ENCODE data around the gene ZNF827. TPM values are rescaled to one million over a fixed set of nuclear protein-coding genes. Genes with fewer than 3 reads are reported as not detected.

ZNF827 gene
- total RNA-seq, 1 donor from 2014 or later = 19.0 TPM

DNA sequence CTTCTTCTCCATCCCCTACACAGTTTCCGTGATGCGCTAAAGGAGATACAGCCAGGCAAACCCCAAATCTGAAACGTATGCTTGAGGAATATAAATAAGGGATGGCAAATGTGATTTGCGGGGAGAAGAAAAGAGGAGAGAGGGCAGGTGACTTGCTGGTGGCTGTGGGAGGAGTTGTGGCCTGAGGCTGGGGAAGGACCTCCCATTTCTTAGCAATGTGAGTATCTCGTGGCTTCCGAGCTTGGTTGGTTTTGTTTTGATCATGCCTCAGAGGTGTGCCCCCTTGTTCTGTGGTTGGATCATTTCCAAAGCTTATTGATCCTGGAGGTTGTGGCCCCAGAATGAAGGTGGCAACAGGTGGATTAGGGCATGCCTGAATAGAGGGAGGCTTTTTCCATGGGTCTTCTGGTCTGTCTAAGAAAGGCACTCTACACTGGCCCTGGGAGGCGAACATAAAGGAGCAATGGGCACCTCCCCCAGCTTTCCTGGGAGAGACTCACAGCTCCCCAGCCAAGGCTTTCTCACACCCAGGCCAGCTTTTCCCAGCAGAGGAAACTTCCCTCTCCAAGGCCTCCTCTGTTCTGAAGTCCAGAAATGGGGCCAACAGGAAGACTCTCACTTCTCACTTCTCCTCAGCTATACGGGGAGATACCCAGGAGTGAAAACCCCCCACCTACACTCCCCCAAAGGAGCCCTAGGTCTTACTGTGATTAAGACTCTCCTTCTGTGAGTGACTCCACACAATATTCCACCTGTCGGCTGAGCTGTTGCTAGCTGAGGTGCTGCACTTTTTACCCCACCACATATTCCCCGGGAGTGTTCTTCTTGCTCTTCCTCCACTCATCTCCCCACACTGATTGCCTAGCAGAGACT, 218.6 kb downstream of the ZNF827 start:
- Histone ChIP-seq H3K27ac (replicated peaks) (no peak overlapping the region), H3K9me3 (replicated peaks) (no peaks in the 10 kb centered on the region), H3K27me3 (ENCODE audit: low read depth) (no peaks in the 10 kb centered on the region), H3K36me3 (no peaks in the 10 kb centered on the region), H3K4me3 (no peak overlapping the region), H3K4me1 (peaks cover 15% of the 10 kb centered on the region)
- intact Hi-C loops (cut with micrococcal nuclease) = no loop called here
- no peak for DNase-seq
- TF ChIP-seq, protein P1, sequence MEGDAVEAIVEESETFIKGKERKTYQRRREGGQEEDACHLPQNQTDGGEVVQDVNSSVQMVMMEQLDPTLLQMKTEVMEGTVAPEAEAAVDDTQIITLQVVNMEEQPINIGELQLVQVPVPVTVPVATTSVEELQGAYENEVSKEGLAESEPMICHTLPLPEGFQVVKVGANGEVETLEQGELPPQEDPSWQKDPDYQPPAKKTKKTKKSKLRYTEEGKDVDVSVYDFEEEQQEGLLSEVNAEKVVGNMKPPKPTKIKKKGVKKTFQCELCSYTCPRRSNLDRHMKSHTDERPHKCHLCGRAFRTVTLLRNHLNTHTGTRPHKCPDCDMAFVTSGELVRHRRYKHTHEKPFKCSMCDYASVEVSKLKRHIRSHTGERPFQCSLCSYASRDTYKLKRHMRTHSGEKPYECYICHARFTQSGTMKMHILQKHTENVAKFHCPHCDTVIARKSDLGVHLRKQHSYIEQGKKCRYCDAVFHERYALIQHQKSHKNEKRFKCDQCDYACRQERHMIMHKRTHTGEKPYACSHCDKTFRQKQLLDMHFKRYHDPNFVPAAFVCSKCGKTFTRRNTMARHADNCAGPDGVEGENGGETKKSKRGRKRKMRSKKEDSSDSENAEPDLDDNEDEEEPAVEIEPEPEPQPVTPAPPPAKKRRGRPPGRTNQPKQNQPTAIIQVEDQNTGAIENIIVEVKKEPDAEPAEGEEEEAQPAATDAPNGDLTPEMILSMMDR (IDR thresholded peaks at IDR 0.05; ENCODE audit: borderline replicate concordance) = no peak

DNA sequence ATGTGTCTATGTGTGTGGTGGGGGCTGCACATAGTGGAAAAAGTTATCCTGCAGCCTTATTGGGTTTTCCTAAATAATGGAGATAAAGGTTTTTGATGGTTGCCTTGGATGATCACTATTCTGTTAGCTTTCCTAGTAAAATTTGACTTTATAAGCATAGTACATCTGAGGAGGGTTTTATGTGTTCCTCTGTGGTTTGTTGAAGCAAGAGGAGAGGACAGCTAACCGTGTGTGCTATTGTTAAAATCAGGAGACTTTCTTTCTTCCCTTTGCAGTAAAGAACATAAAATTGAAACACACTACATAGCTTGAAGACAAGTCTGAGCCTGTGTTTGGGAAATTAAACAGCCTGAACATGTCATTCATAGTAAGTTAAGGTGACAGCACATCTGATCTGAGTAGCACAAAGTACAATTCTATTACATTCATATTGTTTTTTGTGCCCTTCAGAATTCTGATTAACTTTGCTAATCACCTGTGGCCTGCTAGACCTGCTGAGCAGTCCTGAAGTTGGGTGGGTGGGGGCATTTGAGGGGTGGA, 221.9 kb downstream of the ZNF827 start:
- intact Hi-C loops (cut with micrococcal nuclease) = no loop called here
- Histone ChIP-seq H3K27ac (replicated peaks) (no peak overlapping the region), H3K4me1 (peaks cover 12% of the 10 kb centered on the region), H3K27me3 (ENCODE audit: low read depth) (no peaks in the 10 kb centered on the region), H3K4me3 (no peak overlapping the region), H3K9me3 (replicated peaks) (peaks cover 13% of the 10 kb centered on the region), H3K36me3 (no peaks in the 10 kb centered on the region)
- TF ChIP-seq, protein P1 (IDR thresholded peaks at IDR 0.05; ENCODE audit: borderline replicate concordance) = no peak
- no peak for DNase-seq

DNA sequence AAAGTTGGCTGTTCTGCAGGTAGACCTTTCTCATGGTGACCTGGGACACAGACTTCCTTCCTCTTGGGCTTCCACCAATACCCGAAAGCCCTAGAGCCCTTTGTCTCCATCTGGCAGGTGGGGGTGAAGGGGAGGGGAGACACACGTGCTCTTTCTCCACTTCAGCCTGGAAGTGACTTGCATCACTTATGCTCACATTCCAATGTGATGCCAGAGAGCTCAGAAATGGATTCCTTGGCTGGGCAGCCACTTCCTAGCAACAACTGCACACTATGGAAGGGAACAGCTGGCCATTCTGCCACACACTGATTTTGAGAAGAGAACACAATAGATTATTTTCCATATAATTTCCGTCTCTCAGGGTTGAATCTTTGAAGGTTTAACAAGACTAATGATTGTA, 222.4 kb downstream of the ZNF827 start:
- Histone ChIP-seq H3K4me1 (peaks cover 9% of the 10 kb centered on the region), H3K36me3 (no peaks in the 10 kb centered on the region), H3K9me3 (replicated peaks) (peaks cover 18% of the 10 kb centered on the region), H3K4me3 (no peak overlapping the region), H3K27ac (replicated peaks) (no peak overlapping the region), H3K27me3 (ENCODE audit: low read depth) (no peaks in the 10 kb centered on the region)
- no peak for DNase-seq
- intact Hi-C loops (cut with micrococcal nuclease) = no loop called here
- TF ChIP-seq, protein P1 (IDR thresholded peaks at IDR 0.05; ENCODE audit: borderline replicate concordance) = no peak

DNA sequence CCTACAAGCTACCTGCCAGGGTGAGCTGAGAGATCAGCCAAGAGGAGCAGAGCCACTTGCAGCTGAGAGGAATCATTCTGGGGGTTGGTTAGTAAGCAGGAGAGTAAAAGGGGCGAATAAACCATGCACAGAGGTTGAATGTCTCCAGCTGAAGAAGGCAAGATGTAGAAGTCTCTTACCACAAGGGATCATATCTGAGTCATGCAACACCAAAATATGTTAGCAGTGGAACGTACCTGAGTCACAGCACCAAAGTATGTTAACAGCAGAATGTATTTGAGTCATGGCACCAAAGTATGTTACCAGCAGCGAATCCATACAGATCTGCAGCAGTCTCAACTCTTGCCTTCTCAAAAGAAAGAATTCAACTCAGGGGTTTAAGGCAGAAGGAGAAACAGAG, 228.8 kb downstream of the ZNF827 start:
- intact Hi-C loops (cut with micrococcal nuclease) = no loop called here
- TF ChIP-seq, protein P1 (IDR thresholded peaks at IDR 0.05; ENCODE audit: borderline replicate concordance) = no peak
- H3K4me1 ChIP-seq = no peaks in the 10 kb centered on the region
- H3K27ac ChIP-seq (replicated peaks) = no peak overlapping the region
- no peak for DNase-seq
- H3K9me3 ChIP-seq (replicated peaks) = peaks cover 30% of the 10 kb centered on the region
- H3K27me3 ChIP-seq (ENCODE audit: low read depth) = no peaks in the 10 kb centered on the region
- H3K36me3 ChIP-seq = no peaks in the 10 kb centered on the region
- no peak overlapping the region for H3K4me3 ChIP-seq

DNA sequence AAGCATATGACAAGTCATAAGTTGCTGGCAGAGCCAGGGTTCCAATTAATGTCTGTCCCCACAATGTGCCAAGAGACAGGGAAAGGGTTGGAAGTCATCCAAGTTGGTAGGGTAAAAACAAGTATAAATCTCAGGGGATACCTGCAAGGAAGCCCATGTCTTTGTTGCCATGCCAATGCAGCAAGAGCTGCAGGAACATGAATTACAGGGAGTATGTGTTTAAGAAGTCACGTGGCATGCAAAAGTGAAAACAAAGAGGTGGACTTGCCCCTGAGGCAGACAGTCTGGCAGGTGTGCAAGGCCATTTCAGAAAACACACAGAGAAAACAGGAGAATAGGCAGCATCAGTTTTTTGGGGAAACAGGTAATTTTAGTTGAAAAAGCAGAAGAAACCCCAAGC, 229.3 kb downstream of the ZNF827 start:
- H3K9me3 ChIP-seq (replicated peaks) = peaks cover 30% of the 10 kb centered on the region
- H3K27me3 ChIP-seq (ENCODE audit: low read depth) = no peaks in the 10 kb centered on the region
- no peak overlapping the region for H3K27ac ChIP-seq (replicated peaks)
- H3K4me3 ChIP-seq = no peak overlapping the region
- TF ChIP-seq, protein P1 (IDR thresholded peaks at IDR 0.05; ENCODE audit: borderline replicate concordance) = no peak
- no peaks in the 10 kb centered on the region for H3K4me1 ChIP-seq
- intact Hi-C loops (cut with micrococcal nuclease) = no loop called here
- H3K36me3 ChIP-seq = no peaks in the 10 kb centered on the region
- DNase-seq = no peak

Other genes starting within 250 kb of the ZNF827 start
- 15.9 TPM for gene LSM6, start 236.9 kb upstream of the ZNF827 start, total RNA-seq